T1000 (cell line): ENCODE results near the gene ESPN.

Experiments used
- DNase-seq: peaks from one replicate; lab custom pipeline; 2025; ENCODE audit warnings: mixed read lengths; lab: John Stamatoyannopoulos, UW

ESPN gene

DNA sequence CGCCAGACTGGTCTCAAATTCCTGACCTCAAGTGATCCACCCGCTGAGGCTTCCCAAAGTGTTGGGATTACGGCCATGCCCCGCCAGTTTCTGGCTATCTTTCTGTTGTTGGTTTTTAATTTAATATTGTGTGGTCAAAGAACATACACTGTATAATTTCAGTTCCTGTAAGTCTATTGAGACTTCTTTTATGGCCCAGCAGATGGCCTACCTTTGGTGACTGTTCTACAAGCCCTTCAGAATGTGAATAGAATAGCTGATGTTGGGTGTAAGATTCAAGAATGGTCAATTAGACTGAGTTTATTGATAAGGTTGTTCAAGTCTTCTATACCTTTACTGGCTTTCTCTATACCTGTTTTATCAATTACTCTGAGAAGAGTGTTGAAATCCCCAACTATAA lies 15.5 kb upstream of the ESPN start:
- DNase-seq, result no peak

DNA sequence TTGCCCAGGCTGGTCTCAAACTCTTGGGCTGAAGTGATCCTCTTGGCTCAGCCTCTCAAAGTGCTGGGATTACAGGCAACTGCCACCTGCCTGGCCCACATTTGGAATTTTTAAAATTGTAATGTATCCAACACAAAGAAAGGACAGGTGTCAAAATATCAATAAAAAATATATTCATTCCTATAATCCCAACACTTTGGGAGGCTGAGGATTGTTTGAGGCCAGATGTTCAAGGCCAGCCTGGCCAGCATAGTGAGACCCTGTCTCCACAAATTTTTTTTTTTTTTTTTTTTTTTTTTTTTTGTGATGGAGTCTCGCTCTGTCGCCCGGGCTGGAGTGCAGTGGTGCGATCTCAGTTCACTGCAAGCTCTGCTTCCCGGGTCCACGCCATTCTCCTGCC lies 14.8 kb upstream of the ESPN start:
- no peak for DNase-seq

DNA sequence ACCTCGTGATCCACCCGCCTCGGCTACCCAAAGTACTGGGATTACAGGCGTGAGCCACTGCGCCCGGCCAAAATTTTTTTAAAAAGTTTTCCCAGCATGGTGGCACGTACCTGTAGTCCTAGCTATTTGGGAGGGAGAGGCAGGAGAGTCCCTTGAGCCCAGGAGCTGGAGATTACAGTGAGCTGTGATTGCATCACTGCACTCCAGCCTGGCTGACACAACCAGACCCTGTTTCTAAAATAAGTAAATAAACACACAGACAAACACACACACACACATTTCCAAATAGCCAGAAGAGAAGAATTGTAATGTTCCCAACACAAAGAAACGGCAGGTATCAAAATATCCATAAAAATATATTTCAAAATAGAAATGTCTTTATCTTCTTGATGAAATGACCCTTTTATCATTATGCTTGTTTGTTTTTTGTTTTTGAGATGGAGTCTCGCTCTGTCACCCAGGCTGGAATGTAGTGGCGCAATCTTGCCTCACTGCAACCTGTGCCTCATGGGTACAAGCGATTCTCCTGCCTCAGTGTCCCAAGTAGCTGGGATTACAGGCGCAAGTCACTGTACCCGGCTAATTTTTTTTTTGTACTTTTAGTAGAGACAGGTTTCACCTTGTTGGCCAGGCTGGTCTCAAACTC lies 14.2 kb upstream of the ESPN start:
- DNase-seq, result no peak

DNA sequence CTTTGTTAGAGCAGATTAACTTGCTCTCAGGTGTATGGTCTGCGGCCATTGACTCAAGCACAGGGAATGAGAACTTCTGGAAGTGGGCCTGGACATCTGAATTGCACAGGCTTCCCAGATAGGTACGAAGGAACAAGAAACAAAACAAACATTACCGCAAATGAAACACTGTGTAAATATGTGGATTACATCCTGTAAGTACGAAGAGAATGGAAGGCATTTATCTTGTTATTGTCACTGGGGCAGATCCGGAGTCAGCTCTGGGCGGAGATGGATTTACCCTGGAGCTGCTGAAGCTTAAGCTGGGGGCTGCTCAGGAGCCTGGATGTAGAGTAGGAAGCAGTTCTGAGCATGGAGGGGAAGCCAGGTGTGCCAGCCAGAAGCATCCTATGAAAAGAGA lies 11.7 kb upstream of the ESPN start:
- DNase-seq, result no peak

DNA sequence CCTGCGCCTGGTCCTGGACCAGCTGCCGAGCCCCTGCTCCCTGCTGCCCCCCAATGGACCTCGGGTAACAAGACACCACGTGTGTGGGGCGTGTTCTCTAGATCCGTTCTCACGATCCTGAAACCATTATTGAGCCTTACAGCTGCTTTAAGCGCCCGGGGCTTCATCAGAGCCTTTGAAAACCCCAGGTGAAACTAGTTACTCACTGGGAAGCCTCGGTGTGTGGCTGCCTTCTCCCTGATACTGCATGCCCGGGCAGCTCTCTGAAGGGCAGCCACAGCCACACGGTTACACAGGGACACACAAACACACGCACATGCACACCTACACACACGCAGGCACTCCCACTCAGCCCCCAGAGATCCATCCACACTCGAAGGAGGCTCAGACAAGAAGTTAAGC lies 10.1 kb upstream of the ESPN start:
- no peak for DNase-seq

DNA sequence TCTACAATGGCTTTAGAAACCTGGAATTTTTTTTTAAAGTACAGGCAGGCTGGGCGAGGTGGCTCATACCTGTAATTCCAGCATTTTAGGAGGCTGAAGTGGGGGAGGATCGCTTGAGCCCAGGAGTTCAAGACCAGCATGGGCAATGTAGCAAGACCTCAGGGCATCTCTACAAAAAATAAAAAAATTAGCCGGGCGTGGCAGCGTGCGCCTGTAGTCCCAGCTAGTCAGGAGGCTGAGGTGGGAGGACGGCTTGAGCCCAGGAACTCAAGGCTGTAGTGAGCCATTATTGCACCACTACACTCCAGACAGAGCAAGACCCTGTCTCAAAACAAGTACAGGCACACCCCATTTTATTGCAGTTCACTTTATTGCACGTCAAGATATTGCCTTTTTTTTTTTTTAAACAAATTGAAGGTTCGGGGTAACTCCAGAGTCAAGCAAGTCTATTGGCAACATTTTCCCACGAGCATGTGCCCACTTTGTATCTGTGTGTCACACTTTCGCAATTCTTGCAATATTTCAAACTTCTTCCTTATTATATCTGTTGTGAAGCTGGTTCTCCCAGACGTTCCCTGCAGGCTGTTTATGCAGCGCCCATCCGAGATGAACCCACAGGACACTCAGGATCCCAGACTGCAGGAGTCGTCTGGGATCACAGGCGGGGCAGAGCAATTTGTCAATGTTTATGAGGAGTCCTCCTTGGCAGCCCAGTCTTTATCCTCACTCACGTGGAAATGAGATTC lies 9.5 kb upstream of the ESPN start:
- DNase-seq, result no peak

DNA sequence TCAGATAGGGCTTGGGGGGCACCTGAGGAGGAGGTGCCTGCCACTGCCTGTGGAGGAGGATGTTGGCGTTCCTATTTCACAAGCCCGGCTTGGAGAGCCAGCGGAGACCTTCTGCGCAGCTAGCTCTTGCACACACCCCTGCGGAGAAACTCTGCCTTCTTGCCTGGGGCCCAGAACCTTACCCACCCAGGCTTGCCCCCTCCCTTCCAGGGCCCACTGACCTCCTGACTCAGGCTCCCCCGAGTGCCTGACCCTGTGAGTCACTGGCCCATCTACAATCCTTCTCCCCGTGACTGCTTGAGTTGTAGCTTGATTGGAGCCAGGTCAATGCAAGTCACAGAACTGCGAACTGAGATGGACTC lies 8.3 kb upstream of the ESPN start:
- DNase-seq, result no peak

DNA sequence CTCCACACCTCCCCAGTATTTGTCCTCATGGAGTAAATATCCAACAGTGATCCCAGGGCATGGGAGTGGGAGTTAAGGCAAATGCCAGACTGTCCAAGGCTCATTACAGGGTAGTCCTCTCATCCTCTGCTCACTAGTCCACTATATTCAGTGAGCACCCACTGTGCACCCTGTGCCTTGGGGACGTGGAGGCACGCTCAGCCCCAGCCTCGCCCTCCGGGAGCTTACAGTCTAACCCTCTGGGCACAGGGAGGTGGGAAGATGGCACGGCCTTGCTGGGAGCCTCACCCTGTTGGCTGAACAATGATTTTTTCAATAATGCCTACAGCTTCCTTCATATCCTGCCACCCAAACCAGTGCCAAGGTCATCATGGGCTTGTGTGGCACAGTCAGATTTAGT lies 7.7 kb upstream of the ESPN start:
- no peak for DNase-seq

DNA sequence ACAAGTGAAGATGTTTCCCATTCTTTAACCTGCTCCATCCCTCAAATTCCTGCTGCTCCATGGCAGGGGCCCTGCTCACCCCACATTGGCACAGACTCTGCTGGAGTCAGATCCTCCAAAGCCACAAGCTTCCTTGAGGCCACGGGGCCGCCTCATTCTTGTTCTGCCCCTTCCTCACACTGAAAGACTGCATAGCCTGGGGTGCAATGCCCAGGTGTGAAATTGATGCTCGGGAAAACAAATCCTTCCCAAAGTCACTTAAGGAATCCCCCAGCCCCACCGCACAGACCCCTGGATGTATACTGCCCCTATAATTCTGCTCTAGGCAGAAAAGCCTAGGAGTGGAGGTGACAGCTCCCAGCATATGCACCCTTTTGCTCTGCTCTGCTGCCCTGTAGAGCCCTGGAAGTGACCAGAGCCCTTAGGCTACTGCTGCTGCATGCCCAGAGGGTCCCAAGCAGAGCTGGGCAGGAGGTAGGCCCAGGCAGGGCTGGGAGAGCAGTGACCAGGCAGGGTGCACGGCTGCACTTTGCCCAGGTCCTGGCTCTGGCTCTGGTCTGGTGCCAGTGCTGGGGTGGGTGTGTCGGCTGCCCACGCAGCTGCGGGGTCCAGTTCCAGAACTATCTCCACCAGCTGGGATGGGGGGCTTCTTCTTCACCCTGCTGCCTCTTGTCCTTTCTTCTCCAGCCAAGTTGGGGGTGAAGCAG lies 6.5 kb upstream of the ESPN start:
- no peak for DNase-seq

DNA sequence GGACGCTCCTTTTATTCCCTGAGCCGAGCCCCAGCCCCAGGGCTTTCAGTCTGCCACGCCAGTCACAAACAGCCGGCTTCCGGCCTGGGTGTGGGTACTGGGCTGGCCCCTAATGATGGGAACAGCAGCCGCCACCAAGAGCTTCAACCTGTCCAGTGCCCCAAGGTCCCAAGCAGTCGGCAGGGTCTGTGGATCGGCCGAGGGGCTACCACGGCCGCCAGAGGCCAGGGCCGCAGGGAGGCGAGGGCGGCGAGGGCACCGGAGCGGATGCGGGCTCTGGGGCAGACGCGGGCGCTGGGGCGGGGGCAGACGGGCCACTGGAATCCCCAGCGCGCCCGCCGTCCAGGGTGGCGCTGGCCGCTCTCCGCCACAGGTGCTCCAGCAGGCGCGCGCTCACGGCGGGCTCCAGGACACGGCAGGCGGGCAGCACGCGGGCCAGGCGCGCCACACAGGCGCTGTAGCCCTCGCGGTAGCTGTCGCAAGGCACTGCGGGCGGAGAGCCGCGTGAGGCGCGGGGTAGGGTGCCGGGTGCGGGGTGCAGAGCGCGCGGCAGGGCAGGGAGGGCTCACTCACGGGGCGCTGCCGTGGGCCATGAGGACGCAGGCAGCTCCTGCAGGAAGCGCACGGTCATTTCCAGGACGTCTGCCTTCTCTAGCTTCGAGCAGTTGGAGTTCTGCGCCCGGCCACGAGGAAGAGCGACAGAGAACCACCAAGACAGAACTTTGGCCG lies 5.7 kb upstream of the ESPN start:
- no peak for DNase-seq

DNA sequence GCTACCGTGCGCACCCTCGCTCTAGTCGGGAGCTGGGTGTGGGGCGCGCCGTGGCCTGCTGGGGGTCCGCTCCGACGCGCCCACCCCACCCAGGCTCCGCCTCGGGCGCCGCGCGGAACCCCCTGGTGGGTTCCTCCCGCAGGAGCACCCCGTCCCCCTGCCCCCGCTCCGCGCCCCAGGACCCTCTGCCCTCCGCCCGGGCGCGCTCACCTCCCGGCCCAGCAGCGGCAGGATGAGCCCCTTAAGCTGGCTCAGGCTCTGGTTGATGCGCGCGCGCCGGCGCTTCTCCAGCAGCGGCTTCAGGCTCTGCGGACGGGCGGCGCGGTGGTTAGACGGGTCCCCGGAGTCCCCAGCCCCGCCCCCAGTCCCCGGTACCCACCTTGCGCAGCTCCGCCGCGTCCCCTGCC lies 5.2 kb upstream of the ESPN start:
- no peak for DNase-seq

DNA sequence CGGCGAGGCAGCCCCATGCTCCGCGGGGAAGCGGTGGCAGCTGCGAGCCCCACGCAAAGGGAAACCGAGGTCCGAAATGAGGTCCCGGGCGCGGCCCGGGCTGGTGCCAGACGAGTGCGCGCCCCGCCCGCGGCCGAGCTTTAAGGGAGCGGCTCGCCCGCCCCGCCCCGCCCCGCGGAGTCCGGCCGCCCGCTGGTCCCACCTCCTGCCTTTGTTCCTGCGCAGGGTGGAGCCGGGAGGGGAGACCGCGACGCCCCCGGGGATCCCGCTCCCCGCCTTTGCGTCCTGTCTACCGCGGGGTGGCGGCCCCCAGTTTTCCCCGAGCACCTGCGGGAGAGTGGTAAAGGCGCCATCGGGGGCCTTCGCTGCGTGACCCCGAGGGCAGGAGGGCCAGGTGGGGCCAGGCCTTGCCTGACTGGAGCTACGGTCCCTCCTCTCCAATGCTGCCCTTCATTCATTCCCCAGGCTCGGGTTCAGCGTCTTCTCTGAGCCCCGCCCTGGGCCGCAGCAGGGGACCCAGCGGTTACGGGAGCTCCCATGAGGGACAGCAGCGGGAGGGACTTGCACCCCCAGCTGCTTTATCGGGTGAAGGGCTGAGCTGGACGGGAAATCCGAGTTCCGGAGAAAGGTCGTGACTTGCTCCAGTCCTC lies 4.6 kb upstream of the ESPN start, which contains the start of gene HES2:
Gene HES2, minus strand, starts transcription at position 116 of the 650 bp plus-strand sequence. Its CDS starts 99 bp downstream, at position 17.
- DNase-seq, result no peak

DNA sequence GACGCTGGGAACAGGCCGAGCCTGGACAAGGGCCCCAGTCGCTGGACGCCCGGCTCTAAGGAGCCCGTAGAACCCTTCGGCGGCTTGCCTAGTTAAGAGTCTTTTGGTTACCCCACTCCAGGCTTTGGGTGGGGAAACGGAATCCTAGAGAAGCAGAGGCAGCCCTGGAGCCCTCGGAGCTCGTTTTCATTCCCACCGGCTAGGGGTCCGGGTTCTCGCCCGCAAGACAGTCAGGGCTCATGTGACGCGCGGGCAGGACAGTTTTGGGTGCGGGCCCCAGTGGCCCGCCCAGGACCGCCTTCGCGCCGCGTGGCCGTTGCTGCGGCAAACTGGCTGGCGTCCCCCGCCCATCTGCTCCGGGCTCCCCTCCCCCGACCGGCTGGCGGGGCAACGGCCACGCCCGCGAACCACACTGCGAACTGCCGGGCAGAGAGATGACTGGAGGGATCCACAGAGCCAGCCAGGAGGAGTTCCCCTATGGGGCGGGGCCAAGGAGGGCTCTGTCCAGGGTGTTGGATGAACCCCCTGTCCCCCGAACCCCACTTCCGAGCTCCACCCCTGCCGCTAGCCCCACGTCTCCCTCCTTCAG lies 4.0 kb upstream of the ESPN start:
- DNase-seq, result no peak

DNA sequence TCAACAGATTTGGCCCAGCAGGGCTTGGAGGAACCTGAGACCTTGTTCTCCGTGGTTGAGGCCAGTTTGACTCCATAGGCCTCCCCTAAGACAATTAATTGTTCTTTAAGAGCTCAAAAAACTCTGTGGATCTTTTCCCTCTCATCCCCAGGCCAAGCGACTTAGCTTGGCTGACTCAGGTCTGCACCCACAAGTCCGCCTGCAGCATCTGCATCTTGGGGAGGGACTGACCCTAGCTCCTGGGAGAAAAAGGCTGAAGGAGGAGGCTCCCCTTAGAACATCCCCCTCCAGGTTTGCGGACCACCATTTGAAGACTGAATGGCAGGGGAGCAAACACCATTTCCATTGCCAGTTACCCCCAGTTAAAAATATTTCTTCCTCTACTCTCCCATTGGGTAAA lies 3.3 kb upstream of the ESPN start:
- no peak for DNase-seq

DNA sequence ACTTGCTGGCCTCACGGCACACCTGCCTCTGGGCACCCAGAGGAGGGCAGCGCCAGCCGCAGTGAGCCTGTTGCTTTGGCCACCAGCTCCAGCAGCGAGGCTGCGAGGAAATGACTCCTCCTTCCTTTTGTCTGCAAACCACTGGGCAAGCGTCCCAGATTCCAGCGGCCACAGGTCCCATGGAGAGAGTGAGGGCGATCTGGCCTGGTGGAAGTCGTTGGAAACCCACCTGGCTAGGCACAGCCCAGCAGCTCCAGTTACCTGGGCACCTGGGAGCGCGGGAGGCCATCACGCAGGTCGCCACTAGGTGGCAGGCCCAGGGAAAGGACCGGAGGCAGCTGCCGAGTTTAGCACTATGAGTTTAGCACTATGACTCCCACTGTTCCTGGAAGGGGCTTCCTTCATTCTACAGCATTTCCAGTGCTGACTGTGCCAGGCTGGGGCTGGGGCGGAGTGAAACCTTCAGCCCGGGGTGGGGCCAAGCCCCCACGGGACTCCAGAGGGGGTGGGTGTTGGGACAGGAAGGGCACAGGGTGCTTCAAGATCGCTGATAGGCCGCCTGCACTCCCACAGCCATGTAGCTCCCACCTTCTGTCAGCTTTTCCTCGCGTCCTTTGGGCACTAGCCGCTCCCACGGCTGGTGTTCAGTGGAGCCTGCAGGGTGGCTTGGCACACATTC lies 1.1 kb upstream of the ESPN start:
- peak; percentile 15 for DNase-seq

DNA sequence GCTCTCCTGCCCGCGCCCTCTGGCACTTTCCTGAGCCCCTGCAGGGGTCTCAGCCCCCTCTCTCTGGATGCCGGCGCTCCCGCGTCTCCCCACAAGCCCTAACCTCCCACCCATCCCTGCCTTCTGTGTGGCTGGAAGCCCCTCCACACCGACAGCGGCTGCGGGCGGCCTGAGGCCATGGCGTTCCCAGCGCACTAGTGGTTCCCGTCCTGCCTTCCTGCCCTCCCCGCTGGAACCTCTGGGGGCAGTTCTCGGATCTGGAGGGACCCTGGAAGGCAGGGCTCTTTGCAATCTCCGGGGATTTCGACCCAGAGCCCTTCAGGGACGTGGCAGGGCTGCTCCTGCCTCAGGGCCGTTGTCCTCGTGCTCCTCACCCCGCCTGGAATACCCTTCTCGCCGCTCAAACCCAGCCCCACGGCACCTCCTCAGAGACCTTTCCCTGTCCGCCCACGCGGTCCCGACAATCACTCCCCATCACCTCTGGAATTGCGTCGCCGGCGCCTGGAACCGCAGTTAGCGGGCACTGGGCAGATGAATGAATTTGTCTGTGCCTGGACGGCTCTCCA lies 493 bp upstream of the ESPN start:
- DNase-seq, result no peak

DNA sequence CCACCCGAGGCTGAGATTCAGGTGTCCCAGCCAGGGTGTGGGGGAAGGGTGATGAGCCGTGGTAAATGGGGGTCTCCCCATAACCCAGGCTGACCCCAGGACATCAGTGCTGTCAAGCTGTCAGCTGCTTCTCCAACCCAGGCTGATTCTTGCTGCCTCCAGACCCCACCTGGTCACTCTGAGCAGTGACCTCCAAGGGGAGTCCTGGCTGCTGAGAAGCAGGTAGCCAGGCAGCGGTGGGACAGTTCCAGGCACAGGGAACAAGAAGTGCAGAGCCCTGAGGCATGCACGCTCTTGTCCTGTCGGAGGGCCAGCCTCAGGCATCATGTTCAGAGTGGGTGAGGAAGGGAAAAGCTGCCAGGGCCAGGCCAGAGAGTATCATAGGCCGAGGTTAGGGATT lies 1.1 kb downstream of the ESPN start:
- DNase-seq, result no peak

DNA sequence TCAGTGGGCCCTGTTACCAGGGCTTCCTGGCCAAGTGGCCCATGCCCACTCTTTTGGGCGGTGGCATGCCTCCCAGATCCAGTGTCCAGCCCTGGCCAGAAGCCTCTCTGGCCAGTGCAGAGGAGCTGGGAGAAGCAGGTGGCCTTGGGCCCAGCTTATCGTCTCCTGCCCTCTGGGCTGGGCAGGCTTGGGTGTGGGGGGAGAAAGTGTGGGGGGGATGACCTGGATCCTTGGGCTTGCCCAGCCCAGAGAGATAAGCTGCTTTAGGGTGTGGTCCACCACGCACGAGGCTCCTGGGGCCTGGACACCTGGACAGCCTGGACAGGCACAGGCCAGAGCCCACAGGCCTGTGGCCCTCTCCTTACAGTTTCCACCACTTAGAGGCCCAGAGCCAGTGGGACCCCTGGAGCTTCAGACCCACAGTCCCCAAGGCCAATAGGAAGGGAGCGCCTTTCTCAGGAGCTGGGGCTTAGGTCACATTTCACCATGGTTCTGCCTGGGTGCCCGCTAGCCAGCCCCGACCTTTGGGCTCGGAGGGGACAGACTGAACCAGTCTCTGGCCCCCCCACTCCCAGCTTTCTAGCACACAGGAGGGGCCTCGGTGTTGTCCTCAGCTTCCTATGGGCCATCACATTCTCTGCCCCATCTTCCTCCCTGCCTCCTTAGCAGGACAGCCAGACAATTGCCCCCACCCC lies 1.8 kb downstream of the ESPN start:
- no peak for DNase-seq

DNA sequence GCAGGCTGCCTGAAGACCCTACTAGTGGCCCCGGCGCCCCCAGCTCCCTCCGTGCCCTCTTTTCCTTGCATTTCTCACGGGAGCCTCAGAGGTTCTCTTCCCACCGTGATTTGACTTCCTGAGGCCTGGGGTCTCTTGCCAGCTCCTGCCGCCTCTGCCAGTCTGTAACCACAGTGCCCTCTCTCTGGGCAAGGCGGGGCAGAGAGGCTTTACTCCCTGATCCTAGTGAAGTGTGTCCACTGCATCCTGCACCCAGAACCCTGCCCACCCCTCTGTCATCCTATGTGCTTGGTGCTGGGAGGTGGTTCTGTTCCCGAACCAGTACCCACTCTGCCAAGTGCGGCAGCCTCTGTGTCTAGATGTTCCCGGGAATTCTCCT lies 2.4 kb downstream of the ESPN start:
- no peak for DNase-seq
